Panc1 (cell line): Measurements from ENCODE around the gene SDSL.

ENCODE experiments used
- CTCF ChIP-seq: fragments of 450-650 bp; IDR thresholded peaks from 2 replicates; pipeline ENCODE4 v1.5.1; 2017; ENCODE audit warnings: mild to moderate bottlenecking
- SIN3A ChIP-seq: IDR thresholded peaks from 2 replicates; pipeline ENCODE4 v1.6.1; 2012; ENCODE audit warnings: low read depth, mild to moderate bottlenecking, low read length, moderate library complexity, borderline replicate concordance; ENCODE audit not compliant: insufficient read depth

GRCh38 chr12:113466454-113467141, 44.4 kb downstream of the SDSL start:
- TF ChIP-seq CTCF: no peak
- TF ChIP-seq SIN3A: no peak
